ENCODE data around the gene MRPS25. TPM values are rescaled to one million over a fixed set of nuclear protein-coding genes. Genes with fewer than 3 reads are reported as not detected.

The MRPS25 gene
- total RNA-seq, 1 donor from 2014 or later = 85.9 TPM

DNA sequence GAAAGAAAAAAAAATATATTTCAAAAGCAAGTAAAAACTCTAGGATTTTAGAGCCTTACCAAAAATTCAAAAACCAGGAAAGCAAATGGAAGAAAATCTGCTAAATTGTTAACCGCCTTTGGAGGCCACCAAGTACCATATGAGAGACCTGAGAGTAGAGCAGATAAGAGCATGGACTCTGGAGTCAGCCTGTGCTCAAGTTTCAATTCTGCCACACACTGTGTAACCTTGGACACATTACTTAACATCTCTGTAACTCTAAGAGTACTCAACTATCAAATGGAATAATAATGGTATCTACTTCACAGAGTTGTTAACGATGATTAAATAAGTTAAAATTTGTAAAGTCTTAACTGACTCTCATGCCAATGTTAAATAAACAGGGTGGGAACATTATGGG is 21.1 kb upstream of the MRPS25 start:
- ATAC-seq (ENCODE audit: low read depth) (no peak), DNase-seq (no peak)
- Mint-ChIP-seq H3K4me3 (no peak overlapping the region), H3K36me3 (ENCODE audit: low read depth) (peaks cover 79% of the 10 kb centered on the region), H3K27me3 (no peaks in the 10 kb centered on the region), H3K9me3 (no peaks in the 10 kb centered on the region), H3K4me1 (no peaks in the 10 kb centered on the region), H3K27ac (no peak overlapping the region)
- TF ChIP-seq, protein P1, sequence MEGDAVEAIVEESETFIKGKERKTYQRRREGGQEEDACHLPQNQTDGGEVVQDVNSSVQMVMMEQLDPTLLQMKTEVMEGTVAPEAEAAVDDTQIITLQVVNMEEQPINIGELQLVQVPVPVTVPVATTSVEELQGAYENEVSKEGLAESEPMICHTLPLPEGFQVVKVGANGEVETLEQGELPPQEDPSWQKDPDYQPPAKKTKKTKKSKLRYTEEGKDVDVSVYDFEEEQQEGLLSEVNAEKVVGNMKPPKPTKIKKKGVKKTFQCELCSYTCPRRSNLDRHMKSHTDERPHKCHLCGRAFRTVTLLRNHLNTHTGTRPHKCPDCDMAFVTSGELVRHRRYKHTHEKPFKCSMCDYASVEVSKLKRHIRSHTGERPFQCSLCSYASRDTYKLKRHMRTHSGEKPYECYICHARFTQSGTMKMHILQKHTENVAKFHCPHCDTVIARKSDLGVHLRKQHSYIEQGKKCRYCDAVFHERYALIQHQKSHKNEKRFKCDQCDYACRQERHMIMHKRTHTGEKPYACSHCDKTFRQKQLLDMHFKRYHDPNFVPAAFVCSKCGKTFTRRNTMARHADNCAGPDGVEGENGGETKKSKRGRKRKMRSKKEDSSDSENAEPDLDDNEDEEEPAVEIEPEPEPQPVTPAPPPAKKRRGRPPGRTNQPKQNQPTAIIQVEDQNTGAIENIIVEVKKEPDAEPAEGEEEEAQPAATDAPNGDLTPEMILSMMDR (IDR thresholded peaks at IDR 0.05) = no peak
- POLR2A ChIA-PET = no interaction called here
- CTCF ChIA-PET = no interaction called here
- intact Hi-C loops (cut with micrococcal nuclease) = no loop called here

DNA sequence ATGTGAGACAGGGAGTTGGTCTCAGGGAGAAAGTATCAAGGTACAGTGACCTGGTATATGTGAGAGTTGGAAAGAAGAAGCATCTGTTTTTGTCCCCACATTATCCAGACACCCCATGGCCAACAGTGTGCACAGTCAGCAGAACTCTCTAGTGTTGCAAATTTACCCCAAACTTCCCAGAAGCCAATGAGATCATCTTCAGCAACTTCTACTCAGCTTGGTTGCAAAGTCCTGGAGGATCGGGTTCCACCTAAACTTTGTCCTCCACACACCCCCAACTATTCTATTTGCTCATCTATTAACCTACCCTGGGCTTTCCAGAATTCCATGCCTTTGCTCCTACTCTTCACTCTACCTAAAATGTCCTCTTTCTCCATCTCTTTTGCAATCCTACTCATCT is 18.1 kb upstream of the MRPS25 start:
- no peak for DNase-seq
- TF ChIP-seq, protein P1 (IDR thresholded peaks at IDR 0.05) = no peak
- Mint-ChIP-seq H3K4me3 (no peak overlapping the region), H3K36me3 (ENCODE audit: low read depth) (peaks cover 84% of the 10 kb centered on the region), H3K4me1 (no peaks in the 10 kb centered on the region), H3K27ac (no peak overlapping the region), H3K9me3 (no peaks in the 10 kb centered on the region), H3K27me3 (no peaks in the 10 kb centered on the region)
- POLR2A ChIA-PET = no interaction called here
- no peak for ATAC-seq (ENCODE audit: low read depth)
- CTCF ChIA-PET = no interaction called here
- intact Hi-C loops (cut with micrococcal nuclease) = no loop called here

DNA sequence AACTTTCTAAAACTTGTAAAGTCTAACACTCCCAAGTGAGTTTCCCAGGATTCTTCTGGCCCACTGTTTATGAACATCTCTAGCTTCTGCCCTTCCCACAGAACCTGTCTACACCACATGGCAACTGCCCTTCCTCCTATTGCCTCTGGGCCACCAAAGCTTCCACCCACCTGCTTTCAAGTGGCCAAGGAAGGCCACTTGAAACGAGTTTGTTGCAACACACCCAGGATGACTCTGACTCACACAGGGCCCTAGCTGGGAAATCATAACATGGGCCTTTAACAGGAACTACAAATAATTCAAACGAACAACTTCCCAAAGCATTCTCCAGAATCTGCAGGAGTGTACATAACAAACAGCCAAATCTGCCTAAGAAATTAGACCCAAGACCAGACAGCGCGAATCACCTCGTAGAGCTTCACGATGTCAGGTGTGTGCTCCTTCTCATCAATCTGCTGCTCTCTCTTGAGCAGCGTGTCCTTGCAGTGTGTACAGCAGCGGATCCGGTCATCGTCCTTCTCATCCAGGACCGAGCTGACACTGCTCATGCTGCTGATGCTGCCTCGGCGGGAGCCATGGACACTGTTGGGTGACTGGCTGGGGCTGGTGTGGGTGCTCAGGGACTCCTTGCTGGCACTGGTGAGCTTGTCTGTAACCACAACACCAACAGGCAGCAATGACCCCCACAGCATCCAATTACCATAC is 17.0 kb upstream of the MRPS25 start:
- no peaks in the 10 kb centered on the region for H3K27me3 Mint-ChIP-seq
- intact Hi-C loops (cut with micrococcal nuclease) = no loop called here
- H3K4me3 Mint-ChIP-seq = no peak overlapping the region
- no peaks in the 10 kb centered on the region for H3K9me3 Mint-ChIP-seq
- H3K36me3 Mint-ChIP-seq (ENCODE audit: low read depth) = peaks cover 90% of the 10 kb centered on the region
- no peaks in the 10 kb centered on the region for H3K4me1 Mint-ChIP-seq
- CTCF ChIA-PET = no interaction called here
- TF ChIP-seq, protein P1 (IDR thresholded peaks at IDR 0.05) = no peak
- POLR2A ChIA-PET = interaction anchor here (1.4 kb wide), 1 partner anchor 17 kb away, joined by 3 read pairs; the partner anchor contains the start of gene RBSN
- no peak overlapping the region for H3K27ac Mint-ChIP-seq
- DNase-seq = no peak
- ATAC-seq (ENCODE audit: low read depth) = no peak

DNA sequence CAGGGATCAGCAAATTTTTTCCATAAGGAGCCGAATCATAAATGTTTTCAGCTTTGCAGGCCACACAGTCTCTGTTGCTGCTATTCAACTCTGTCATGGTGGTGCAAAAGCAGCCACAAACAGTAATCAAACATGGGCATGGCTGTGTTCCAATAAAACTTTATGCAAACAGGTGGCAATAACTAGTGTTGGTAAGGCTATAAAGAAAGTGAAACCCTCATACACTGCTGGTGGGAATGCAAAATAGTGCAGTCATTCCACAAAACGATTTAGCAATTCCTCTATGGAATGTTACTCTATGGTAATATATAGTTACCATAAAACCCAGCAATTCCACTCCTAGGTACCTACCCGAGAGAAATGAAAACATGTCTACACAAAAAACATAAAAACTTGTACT is 14.0 kb upstream of the MRPS25 start:
- CTCF ChIA-PET = no interaction called here
- H3K4me3 Mint-ChIP-seq = no peak overlapping the region
- no peaks in the 10 kb centered on the region for H3K9me3 Mint-ChIP-seq
- H3K27me3 Mint-ChIP-seq = no peaks in the 10 kb centered on the region
- no peak for DNase-seq
- intact Hi-C loops (cut with micrococcal nuclease) = no loop called here
- ATAC-seq (ENCODE audit: low read depth) = no peak
- POLR2A ChIA-PET = no interaction called here
- no peak overlapping the region for H3K27ac Mint-ChIP-seq
- H3K36me3 Mint-ChIP-seq (ENCODE audit: low read depth) = peaks cover 91% of the 10 kb centered on the region
- TF ChIP-seq, protein P1 (IDR thresholded peaks at IDR 0.05) = no peak
- H3K4me1 Mint-ChIP-seq = no peaks in the 10 kb centered on the region

DNA sequence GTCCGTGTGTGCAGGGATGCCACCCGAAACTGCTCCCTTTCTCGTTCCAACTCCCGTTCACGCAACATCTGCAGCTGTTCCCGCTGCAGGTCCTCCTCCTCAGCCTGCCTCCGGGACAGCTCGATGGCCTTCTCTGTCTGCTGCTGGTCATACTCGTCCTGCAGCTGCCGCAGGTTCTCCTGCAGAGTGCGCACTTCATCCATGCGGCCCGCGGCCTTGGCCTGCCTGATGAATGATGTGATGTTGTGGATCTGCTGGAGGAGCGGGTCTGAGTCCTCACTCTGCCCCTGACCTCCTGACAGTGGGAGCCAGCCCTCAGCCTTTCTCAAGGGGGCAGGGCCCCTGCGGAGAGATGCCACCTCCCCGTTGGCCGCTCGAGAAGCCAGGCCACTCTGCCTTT is 9.4 kb upstream of the MRPS25 start:
- Mint-ChIP-seq H3K27ac (no peak overlapping the region), H3K4me1 (no peaks in the 10 kb centered on the region), H3K36me3 (ENCODE audit: low read depth) (peaks cover 82% of the 10 kb centered on the region), H3K27me3 (no peaks in the 10 kb centered on the region), H3K9me3 (no peaks in the 10 kb centered on the region), H3K4me3 (no peak overlapping the region)
- no peak for DNase-seq
- no peak for ATAC-seq (ENCODE audit: low read depth)
- POLR2A ChIA-PET = no interaction called here
- intact Hi-C loops (cut with micrococcal nuclease) = no loop called here
- CTCF ChIA-PET = no interaction called here
- TF ChIP-seq, protein P1 (IDR thresholded peaks at IDR 0.05) = no peak
